Hypothalamus (tissue), 51 donors: ENCODE measurements around the gene ADRM1.

ENCODE experiments used
- DNase-seq, 51 donors: peaks; one replicate each; lab custom pipeline; 2025; lab: John Stamatoyannopoulos, UW

Gene ADRM1

DNA sequence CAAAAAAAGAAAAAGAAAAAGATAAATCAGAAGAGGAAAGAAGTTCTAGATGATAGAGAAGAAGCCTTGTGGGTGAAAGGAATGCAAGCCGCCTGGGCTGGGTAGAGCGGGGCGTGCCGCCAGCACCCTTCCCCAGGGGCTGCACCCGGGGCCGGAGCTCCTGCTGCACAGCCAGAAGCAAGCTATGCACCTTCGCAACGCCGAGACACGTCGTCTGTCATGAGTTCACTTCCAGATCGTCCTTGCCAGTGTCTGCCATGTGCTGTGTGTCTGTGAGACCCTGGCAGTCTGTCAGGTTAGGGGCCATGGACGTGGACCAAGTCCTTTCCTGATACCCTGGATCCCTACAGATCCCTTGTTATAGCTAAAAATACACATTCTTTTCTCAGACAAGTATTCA is 25.5 kb upstream of the ADRM1 start:
- DNase-seq: no peak

DNA sequence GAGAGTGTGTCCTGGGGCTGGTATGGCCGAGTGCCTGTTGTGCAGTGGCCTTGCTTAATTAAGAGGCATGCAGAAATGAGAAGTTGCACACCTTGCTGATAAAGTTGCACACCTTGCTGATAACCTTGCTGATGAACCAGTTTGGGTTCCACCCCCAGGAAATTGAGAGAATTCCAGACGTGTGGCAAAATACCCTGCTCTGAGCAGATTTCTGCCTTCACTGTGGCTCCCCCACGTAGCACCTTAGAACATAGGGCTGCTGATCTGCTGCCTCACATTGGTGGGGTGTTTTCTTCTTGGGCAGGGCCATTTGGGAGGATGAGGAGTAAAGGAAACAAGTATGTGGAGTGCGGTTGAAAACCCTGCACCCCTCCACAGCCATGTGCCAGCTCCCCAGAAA is 22.5 kb upstream of the ADRM1 start:
- no peak for DNase-seq

DNA sequence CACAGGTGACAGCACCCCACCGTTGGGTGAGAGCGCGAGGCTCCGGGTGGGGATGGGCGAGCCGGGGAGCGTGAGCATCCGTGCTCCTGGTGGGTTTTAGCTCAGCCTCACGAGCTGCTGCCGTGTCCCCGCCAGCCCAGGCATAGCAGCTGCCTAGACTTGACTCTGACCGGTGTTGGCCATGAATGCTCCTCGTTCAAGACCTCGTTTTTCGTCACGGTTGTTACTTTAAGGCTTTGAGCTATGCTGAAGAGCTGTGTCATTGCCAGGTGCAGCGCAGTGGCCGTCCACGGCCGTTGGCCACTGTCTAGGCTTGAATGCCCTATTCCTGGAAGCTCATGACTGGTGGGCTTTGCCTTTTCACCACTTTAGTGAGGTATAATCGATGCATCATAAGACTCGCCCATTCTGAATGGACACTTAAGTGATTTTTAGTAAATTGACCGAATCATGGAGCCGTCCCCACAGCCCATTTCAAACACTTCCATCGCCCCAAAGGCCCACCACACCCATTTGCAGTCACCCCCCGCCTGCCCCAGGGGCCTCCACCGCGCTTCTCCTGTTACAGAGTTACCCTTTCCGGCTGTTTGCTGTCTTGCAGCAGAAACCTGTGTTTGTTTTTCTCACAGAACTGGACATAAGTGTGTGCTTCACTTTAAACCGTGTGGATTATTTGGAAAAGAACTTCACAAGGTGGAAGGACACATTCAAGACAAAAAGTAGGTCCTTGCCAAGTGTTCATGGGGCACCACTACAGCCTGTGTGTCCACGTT is 21.4 kb upstream of the ADRM1 start:
- no peak for DNase-seq

DNA sequence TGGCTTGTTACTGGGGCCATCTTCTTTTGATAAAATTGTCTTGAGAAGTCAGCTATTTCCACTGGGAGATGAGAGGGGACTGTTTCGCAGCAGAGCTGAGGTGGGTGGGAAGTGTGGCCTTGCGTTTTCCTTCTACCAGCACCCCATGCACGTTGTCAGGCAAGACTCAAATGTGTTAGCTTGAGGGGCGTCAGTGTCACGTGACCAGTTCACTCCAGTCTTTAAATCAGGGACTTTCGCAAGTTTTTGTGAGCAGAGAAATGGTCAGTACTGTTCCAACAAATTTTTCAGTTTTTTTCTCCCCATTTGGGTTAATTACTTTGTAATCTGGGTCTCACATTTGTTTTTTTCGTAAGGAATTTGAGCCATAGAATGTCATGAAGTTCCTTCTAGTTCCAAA is 20.7 kb upstream of the ADRM1 start:
- no peak for DNase-seq

DNA sequence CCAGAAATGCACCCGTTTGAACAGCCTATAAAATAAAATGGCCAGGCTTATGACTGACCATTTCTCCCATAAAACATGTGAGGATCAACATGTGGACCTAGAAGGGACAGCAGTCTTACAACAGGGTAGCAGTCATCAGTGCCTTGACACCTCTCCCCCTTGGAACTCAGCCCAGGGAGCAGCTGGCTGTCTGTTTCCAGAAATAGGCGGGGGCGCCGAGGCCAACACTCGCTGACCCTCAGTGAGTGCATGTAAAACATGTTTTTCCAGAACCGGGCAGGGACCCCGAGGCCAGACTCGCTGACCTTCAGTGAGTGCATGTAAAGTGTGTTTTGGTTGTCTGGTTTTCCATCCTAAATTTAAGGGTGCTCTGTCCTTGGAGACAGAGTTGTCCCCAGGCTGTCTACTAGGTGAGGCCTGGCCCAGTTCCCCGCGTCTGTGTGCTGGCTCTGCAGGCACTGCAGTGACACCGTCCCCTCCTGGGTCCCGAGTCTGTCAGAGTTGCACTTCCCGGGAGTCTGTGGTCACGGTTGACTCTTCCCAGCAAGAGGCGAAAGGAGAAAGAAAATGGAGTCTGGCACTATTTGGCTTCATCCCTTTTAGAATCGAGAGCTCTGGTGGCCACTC is 19.8 kb upstream of the ADRM1 start:
- DNase-seq: no peak

DNA sequence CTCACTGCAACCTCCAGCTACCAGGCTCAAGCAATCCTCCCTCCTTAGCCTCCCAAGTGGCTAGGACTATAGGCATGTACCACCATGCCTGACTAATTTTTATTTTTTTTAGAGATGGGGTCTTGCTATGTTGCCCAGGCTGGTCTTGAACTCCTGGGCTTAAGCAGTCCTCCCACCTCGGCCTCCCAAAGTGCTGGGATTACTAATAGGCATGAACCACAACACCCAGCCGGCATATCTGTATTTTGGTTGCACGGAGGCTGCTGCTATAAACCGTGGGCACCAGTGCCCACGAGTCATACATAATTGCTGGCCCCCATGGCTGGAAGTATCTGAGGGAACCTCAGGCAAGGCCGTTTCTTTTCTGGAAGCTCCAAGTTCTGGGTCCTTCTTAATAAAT is 18.3 kb upstream of the ADRM1 start:
- DNase-seq: no peak

DNA sequence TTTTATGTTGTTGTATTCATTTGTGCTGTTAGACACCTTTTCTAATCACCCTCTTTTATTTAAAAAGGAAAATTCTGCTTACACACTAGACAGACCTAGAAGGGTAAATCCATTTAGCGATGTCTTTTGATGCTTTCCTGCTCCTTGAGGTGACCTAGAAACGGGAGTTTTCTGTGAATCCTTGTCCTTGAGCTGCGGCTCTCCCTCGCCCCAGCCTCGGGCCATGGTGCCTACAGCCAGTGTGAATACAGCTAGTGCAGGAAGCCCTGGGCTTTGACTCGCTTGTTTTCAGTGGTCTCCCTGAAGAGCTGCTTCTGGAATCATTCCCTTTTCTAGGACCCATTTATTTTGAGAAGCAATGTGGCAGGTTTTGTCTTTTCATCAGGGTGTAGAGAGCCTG is 17.6 kb upstream of the ADRM1 start:
- peak in 1 of 51 donors; percentile 9 for DNase-seq

DNA sequence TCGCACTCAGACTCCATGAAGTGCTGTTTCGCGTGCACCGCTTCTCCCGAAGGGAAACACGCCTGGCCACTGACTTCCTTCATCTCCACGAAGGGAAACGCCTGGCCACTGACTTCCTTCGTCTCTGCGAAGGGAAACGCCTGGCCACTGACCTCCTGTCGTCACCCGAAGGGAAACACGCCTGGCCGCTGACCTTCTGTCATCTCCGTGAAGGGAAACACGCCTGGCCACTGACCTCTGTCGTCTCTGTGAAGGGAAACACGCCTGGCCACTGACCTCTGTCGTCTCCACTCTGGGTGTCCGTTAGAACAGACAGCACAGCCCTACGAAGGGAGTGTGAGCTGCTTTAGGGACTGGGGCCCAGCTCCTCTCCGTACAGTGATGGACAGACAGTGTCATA is 17.1 kb upstream of the ADRM1 start:
- DNase-seq: no peak

DNA sequence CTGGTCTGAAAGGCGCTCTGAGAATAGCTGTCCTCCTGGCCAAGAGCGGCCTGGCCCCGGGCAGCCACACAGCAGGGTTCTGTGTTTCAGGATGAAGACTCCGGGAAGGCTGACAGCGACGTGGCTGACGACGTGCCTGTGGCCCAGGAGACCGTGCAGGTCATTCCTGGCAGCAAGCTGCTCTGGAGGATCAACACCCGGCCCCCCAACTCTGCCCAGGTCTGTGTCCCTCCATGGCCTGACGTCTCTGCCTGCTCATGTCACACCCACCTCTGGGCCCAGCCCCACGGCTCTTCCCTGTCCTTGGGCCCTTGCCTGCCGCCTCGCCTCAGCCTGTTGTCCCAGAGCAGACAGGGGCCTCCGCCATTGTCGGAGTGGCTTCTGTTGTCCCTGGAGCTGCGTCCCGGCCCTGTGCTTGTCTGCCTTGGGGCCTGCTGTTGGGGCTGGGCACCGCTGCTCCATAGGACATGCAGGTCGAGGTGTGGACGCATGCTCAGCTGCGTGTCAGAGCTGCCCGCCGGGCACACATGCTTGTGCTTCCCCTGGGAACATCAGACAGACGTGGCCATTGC is 16.2 kb upstream of the ADRM1 start:
- no peak for DNase-seq

DNA sequence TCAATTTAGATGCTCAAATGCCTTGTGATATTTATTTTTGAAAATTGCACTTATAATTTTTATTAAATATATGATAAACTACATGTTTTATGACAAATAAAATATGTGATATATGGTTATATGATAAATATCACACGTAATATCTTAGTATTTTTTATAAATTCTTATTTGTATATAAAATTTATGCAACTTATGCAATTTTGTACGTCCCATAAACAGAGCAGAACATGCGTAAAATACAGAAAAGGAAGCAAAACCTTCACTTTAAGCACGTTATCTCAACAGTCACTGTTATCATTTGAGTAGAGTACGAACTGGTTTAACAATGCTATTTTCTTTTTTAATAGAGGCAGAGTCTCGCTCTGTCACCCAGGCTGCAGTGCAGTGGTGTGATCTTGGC is 15.7 kb upstream of the ADRM1 start:
- DNase-seq: no peak

DNA sequence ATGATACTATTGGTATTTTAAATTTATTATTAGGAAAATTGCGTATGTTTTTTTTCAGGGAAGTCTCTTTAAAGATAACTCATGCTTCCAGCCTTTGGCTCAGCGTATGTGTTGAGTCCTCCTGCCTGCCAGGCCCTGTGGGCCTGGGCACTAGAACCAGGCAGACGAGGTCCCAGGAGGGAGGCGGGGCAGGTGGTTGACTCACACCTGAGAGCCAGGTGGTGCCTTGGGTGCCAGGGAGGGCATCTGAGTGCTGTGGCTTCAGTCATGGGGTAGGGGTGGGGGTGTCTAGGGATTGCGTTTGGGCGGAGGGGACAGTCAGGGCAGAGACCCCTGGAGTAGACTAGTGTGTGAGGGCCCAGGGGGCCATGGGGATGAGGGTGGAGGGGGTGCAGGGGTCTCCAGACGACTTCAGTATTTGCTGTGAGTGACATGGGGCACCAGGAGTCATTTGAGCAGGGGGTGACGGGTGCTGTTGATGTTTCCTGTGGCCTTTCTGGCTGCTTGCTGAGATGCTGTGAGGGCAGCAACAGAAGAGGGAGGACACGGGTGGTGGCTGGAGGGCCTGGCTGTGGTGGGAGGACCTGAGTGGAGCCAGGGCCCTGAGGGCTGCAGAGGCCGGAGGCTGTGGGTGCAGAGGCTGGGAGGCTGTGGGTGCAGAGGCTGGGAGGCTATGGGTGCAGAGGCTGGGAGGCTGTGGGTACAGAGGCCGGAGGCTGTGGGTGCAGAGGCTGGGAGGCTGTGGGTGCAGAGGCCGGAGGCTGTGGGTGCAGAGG is 14.8 kb upstream of the ADRM1 start:
- no peak for DNase-seq

DNA sequence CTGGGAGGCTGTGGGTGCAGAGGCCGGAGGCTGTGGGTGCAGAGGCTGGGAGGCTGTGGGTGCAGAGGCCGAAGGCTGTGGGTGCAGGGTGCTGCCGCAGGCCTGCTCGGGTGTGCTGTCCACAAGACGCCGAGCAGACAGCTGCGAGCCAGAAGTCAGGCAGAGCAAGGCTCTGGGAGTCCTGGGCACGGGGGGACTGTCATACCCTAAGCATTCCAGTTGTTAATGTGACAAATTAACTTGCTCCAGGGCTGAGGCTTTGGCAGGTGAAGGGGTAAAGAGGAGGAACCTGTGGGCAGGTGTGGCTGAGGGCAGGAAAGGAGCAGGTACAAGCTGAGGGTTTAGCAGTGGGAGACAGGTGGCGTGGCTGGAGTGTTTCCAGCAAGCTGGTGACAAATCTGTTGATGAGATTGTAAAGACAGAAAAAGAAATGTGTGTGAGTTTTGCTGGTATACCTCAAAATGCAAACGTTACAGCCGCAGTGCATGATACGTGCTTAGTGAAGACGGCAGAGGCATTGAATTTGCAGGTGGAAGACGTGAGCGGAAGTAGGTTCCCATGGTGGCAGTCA is 14.2 kb upstream of the ADRM1 start:
- DNase-seq: no peak

DNA sequence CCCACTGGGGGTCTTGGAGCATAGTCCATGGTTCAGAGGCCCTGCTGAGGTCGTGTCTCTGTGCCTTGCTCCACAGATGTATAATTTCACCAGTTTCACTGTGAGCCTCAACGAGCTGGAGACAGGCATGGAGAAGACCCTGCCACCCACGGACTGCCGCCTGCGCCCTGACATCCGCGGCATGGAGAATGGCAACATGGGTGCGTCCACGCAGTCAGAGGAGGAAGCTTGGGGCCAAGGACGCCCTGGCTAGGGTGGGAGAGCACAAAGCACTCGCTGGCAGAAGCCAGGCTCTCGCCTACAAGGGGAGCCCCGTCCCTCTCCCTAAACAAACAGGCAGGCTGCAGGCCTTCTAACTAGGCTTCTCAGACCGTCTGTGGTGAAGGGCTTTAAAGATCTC is 13.7 kb upstream of the ADRM1 start:
- no peak for DNase-seq

DNA sequence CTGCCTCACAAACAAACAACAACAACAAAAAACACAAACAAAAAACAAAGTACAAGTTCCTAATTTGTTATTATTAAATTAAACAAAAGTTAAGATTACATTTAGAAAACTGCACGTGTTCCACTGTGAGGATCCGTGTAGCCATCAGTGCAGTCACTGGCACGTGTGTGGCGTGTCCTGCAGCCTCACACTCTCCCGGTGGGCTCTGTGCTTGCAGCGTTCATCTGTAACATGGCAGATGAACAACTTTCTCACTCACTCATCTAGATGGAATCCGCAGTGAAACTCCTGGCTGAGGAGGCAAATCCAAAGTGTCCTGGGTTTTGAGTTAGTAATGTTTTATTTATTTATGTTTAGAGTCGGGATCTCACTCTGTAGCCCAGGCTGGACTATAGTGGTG is 12.9 kb upstream of the ADRM1 start:
- no peak for DNase-seq

DNA sequence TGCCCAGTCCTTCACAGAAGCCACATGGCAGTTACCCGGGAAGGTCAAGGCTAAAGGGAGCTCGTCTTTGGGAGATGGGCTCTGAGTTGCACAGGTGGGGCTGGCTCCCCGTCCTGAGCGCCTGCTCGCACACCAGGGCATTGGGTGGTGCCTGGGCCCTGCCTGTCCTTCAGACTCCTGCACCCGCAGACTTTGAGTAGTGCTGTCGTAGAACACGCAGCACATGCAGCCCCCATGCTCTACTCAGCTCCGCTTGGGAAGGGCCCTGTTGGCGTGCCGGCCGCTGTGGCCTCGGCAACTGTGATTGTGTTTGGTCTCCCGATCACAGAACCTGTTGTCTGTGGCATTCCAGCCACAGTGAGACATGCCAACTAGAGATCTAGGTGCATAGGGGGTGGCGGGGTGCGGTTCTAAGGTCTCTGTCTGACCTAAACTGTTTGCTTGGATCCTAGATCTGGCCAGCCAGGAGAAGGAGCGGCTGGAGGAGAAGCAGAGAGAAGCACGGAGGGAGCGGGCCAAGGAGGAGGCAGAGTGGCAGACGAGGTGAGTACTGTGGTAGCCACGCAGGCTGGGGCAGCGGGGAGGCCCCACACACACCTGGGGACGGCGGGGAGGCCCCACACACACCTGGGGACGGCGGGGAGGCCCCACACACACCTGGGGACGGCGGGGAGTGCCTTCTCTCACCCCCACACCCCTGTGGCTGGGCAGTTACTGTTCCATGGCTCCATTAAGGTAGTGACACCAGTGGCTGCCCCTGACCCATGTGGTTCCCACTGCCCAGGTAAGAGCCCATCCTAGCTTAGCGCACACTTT is 11.3 kb upstream of the ADRM1 start:
- DNase-seq: no peak

DNA sequence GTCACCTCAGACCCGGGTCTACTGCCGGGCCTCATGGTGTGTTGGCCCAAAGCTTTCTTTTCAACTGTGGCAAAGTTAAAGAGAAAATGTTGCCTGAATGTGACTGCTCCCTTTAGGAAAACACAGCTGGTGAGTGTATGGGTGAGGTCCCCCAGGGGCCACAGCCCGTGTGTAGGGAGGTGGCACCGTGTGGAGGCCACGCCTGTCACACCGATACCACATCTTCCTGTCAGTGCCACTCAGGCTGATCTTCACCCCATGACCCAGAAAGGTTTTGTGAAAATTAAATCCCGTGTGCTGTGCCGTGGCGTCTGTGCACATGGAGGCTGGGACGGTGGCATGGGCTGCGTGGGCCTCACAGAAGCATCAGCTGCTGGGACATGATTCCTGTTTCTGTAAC is 10.7 kb upstream of the ADRM1 start:
- no peak for DNase-seq

DNA sequence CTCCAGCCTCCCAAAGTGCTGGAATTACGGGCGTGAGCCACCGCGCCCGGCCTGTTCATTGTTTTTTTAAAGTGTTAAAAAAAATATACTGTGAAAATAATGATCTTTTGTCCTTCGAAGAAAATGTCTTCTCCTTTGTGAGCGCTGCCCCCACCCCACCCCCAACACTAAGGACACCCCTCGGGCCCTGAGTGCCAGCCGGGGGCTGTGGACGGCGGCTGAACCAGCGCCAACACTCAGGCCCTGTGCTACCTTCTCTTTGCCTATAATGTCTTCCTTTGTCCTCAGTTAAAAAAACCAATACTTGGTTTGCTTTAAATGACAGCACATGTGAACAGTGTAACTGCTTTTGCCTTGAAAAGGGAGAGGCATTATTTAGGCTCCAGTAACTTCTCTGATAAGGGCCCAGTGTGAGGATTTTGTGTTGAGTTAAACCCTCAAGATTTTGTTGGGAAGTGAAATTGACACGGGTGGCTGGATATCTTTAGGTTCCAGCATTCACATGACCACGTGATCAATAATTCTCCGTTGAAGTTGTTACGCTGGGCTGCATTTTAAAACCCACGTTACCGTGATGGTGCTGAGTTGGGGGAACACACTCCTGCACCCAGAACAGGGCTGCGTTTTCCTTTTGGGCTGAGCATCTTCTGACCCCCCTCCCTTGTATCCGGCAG is 9.5 kb upstream of the ADRM1 start:
- no peak for DNase-seq

DNA sequence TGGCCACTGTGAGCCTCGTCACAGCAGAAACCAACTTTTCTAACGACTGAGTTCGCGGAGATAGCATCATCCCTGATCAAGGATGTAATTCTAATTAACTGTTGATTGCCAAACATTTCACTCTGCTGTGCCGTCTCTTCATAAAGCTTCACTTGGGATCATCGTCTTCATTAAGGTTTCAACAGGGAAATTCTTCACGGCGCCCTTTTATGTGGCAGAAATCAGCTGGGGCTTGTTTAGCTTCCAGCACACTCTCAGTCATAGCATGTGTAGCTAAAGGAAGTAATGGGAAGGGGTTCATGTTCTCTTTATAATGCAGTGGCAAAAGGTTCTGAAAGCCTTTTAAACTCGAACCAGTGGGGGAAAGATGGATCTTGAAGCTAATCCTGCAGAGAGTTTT is 8.9 kb upstream of the ADRM1 start:
- DNase-seq: no peak

DNA sequence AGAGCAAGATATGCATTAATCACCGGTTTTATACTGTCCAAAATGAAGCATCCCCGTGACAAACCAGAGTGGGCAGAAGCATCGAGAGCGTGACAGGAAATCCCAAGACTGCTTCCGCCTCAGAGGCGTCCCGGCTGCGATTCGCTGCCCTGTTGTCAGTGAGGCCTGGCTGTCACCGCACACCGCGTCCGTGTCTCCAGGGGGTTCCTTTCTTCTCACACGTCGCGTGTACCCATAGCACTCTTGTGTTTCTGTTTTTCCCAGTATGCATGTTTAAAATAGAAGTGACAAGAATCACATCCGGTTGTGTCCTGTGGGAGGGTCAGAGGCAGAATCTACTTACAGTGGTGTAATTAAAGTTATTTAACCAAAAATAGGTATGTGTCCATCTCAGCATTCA is 8.3 kb upstream of the ADRM1 start:
- DNase-seq: no peak
